Astrocyte (in vitro differentiated cells and primary cell): ENCODE measurements around the gene CES2.

Source experiments
- CTCF ChIP-seq: IDR thresholded peaks from 2 replicates; pipeline ENCODE4 v1.5.1; 2011; ENCODE audit warnings: low read depth, mild to moderate bottlenecking, inconsistent platforms, low read length, moderate library complexity; ENCODE audit not compliant: insufficient read depth
- EZH2 ChIP-seq: IDR thresholded peaks from 2 replicates; pipeline ENCODE4 v1.6.1; 2012; ENCODE audit warnings: mild to moderate bottlenecking, low read length, inconsistent platforms; ENCODE audit not compliant: insufficient read depth

GRCh38 chr16:66949472-66949871, 14.2 kb downstream of the CES2 start:
- TF ChIP-seq CTCF (no peak), EZH2 (no peak)
